ENCODE measurements around the gene CYB561. TPM values are rescaled to one million over a fixed set of nuclear protein-coding genes. Genes with fewer than 3 reads are reported as not detected.

CYB561 gene
- total and polyA plus RNA-seq, 4 donors, result 41.2 to 97.9 (median 45.8) TPM

GRCh38 chr17:63440770-63441335, 5.3 kb downstream of the CYB561 start:
- DNase-seq, result no peak
- H3K27me3 ChIP-seq (ENCODE audit: control insufficient read depth in 3 of 3, insufficient read depth in 3 of 3, low read length in 2 of 3), result peaks cover 0 to 10% (median 2%) of the 10 kb centered on the region in 3 donors
- no peak overlapping the region for H3K4me3 ChIP-seq
- ATAC-seq (ENCODE audit: insufficient read depth, low FRiP score), result no peak
- TF ChIP-seq CTCF (IDR thresholded peaks at IDR 0.05; ENCODE audit: control extremely low read depth, extremely low read depth), result no peak
- peaks cover 0 to 48% (median 3%) of the 10 kb centered on the region in 5 donors for H3K4me1 ChIP-seq (ENCODE audit: control insufficient read depth in 5 of 5, insufficient read depth in 5 of 5, low read length in 5 of 5)
- H3K9me3 ChIP-seq (ENCODE audit: control insufficient read depth in 4 of 4, insufficient read depth in 3 of 4, low read length in 3 of 4), result no peaks in the 10 kb centered on the region
- no peaks in the 10 kb centered on the region for H3K36me3 ChIP-seq (ENCODE audit: control insufficient read depth in 4 of 4, insufficient read depth in 4 of 4, low read length in 4 of 4)
- no peak overlapping the region for H3K9ac ChIP-seq (ENCODE audit: insufficient read depth in 1 of 2, low read length in 2 of 2)
- peak overlapping the region in 1 of 2 donors; percentile 82 for H3K27ac ChIP-seq (ENCODE audit: low read depth in 1 of 2, low read length in 1 of 2)
- WGBS, 2 donors, result 73 to 83% methylated on average over 16 of the region's 16 CpGs

GRCh38 chr17:63440127-63440769, 5.9 kb downstream of the CYB561 start:
- 66 to 75% methylated on average over 22 of the region's 22 CpGs for WGBS, 2 donors
- peak overlapping the region in 1 of 2 donors; percentile 82 for H3K27ac ChIP-seq (ENCODE audit: low read depth in 1 of 2, low read length in 1 of 2)
- no peak for ATAC-seq (ENCODE audit: insufficient read depth, low FRiP score)
- peaks cover 0 to 50% (median 4%) of the 10 kb centered on the region in 5 donors for H3K4me1 ChIP-seq (ENCODE audit: control insufficient read depth in 5 of 5, insufficient read depth in 5 of 5, low read length in 5 of 5)
- H3K4me3 ChIP-seq, result no peak overlapping the region
- DNase-seq, result no peak
- H3K27me3 ChIP-seq (ENCODE audit: control insufficient read depth in 3 of 3, insufficient read depth in 3 of 3, low read length in 2 of 3), result peaks cover 0 to 10% (median 2%) of the 10 kb centered on the region in 3 donors
- H3K9ac ChIP-seq (ENCODE audit: insufficient read depth in 1 of 2, low read length in 2 of 2), result no peak overlapping the region
- no peak for TF ChIP-seq CTCF (IDR thresholded peaks at IDR 0.05; ENCODE audit: control extremely low read depth, extremely low read depth)
- H3K9me3 ChIP-seq (ENCODE audit: control insufficient read depth in 4 of 4, insufficient read depth in 3 of 4, low read length in 3 of 4), result no peaks in the 10 kb centered on the region
- no peaks in the 10 kb centered on the region for H3K36me3 ChIP-seq (ENCODE audit: control insufficient read depth in 4 of 4, insufficient read depth in 4 of 4, low read length in 4 of 4)

- no peak for ATAC-seq (ENCODE audit: insufficient read depth, low FRiP score)
- Histone ChIP-seq H3K27me3 (ENCODE audit: control insufficient read depth in 3 of 3, insufficient read depth in 3 of 3, low read length in 2 of 3) (peaks cover 0 to 10% (median 2%) of the 10 kb centered on the region in 3 donors), H3K9ac (ENCODE audit: insufficient read depth in 1 of 2, low read length in 2 of 2) (no peak overlapping the region), H3K4me1 (ENCODE audit: control insufficient read depth in 5 of 5, insufficient read depth in 5 of 5, low read length in 5 of 5) (peaks cover 0 to 54% (median 8%) of the 10 kb centered on the region in 5 donors), H3K36me3 (ENCODE audit: control insufficient read depth in 4 of 4, insufficient read depth in 4 of 4, low read length in 4 of 4) (no peaks in the 10 kb centered on the region), H3K4me3 (no peak overlapping the region), H3K9me3 (ENCODE audit: control insufficient read depth in 4 of 4, insufficient read depth in 3 of 4, low read length in 3 of 4) (no peaks in the 10 kb centered on the region), H3K27ac (ENCODE audit: low read depth in 1 of 2, low read length in 1 of 2) (peak overlapping the region in 1 of 2 donors; percentile 82)
- DNase-seq, result peak in 1 of 3 donors; percentile 45
- TF ChIP-seq CTCF (IDR thresholded peaks at IDR 0.05; ENCODE audit: control extremely low read depth, extremely low read depth), result no peak
- WGBS, 2 donors, result 34 to 41% methylated on average over 8 of the region's 8 CpGs
Measured at GRCh38 chr17:63439687-63440086, 6.4 kb downstream of the CYB561 start.

Data from lung (tissue), 12 donors.